ENCODE data around the gene REPIN1.
A peak's percentile ranks its signal among the peaks of the same experiment; 100 is the strongest.

DNA sequence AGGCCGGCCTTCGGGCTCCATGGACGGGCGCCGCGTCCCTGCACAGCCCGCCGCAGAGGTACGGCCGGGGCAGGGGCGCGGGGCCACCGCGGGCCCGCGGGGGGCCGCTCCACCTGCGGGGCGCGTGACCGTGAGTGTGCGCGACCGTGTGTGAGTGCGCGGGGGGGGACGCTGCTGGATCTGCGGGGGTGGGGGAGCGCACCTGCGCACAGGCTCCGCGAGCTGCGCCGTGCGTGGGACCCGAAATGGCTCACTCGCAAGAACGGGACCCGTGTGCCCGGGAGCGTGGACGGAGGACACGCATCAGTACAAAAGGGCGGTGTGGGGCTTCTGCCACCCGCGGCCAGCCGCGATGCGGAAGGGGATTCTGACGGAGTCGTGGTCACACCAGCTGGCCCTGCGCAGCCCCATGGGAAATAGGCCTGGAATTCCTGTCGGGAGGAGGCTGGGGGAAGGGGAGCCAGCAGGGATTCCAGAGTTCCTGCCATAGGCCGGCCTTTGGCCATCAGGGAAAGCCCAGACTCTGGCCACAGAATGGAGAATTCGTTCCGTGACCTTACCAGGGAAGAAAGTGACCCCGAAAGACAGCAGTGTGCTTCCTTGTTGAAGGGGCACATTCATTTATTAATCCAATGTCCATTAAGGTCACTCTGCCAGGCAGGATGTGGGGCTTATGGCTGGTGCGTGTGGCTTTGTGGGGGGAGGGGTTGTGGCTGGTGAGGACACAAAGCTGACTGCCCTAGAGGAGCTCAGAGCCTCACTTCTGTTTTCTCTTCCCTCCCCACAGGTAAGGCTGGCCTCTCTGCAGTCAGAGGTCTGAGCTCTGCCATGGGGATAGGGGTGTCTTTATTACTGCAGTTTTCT lies 494 bp downstream of the REPIN1 start:
- TF ChIP-seq CTCF (IDR thresholded peaks at IDR 0.05) (no peak), POLR2A (IDR thresholded peaks at IDR 0.05) (peak in 1 of 2 donors; percentile 41)
